Lung (tissue), 12 donors: ENCODE measurements around the gene ASB13. TPM values are rescaled to one million over a fixed set of nuclear protein-coding genes. Genes with fewer than 3 reads are reported as not detected.

ENCODE experiments used
- ATAC-seq: fragments of 200-7000 bp; cut with Tn5 transposase; one replicate; pipeline ENCODE4 v1.9.1; 2020; ENCODE audit warnings: moderate number of reproducible peaks; ENCODE audit not compliant: insufficient read depth, low FRiP score
- DNase-seq, 3 donors: peaks; one replicate each; pipeline ENCODE4 v3.0.0-alpha.2; 2013 to 2017
- H3K27ac ChIP-seq, 2 donors: one replicate each; pipeline ENCODE4 v1.5.1; 2013; ENCODE audit warnings: mild to moderate bottlenecking in 2 of 2, moderate library complexity in 2 of 2, control low read depth in 1 of 2, inconsistent platforms in 1 of 2, low read depth in 1 of 2, low read length in 1 of 2
- H3K27me3 ChIP-seq, 3 donors: one replicate each; pipeline ENCODE4 v1.5.1; 2013; ENCODE audit warnings: low read length in 2 of 3; ENCODE audit not compliant: control insufficient read depth in 3 of 3, insufficient read depth in 3 of 3
- H3K36me3 ChIP-seq, 4 donors: one replicate each; pipeline ENCODE4 v1.5.1; 2013; ENCODE audit warnings: low read length in 4 of 4, mild to moderate bottlenecking in 1 of 4, moderate library complexity in 1 of 4; ENCODE audit not compliant: control insufficient read depth in 4 of 4, insufficient read depth in 4 of 4
- H3K4me1 ChIP-seq, 5 donors: one replicate each; pipeline ENCODE4 v1.5.1; 2013; ENCODE audit warnings: low read length in 5 of 5, mild to moderate bottlenecking in 2 of 5, moderate library complexity in 1 of 5; ENCODE audit not compliant: control insufficient read depth in 5 of 5, insufficient read depth in 5 of 5
- H3K4me3 ChIP-seq: one replicate; pipeline ENCODE4 v1.5.1; 2013; ENCODE audit warnings: mild to moderate bottlenecking, control low read depth, moderate library complexity
- H3K9ac ChIP-seq, 2 donors: one replicate each; pipeline ENCODE4 v1.5.1; 2013; ENCODE audit warnings: low read length in 2 of 2, control low read depth in 1 of 2; ENCODE audit not compliant: insufficient read depth in 1 of 2
- H3K9me3 ChIP-seq, 4 donors: one replicate each; pipeline ENCODE4 v1.5.1; 2013; ENCODE audit warnings: low read length in 3 of 4, mild to moderate bottlenecking in 1 of 4, moderate library complexity in 1 of 4; ENCODE audit not compliant: control insufficient read depth in 4 of 4, insufficient read depth in 3 of 4
- WGBS, 2 donors: extraction: QIAGEN DNeasy Blood & Tissue Kit; methylation state at CpG; one replicate each; pipeline ENCODE4 v1.1.7; 2013; 5-methylcytosine and 5-hydroxymethylcytosine counted together
- polyA plus RNA-seq, 2 donors: library from polyadenylated mRNA; stranded (reverse); fragments of 200-250 nt; gene quantifications; one replicate each; pipeline ENCODE4 v1.2.1, GENCODE V29; 2013
- total RNA-seq, 2 donors: library from RNA; depleted of rRNA in 1 of 2; stranded (reverse); fragments of >200 nt in 1 of 2; gene quantifications; one replicate each; pipeline ENCODE4 v1.2.1, GENCODE V29; 2014 to 2021
- TF ChIP-seq, protein P1 (sequence below): IDR thresholded peaks from 2 replicates; pipeline ENCODE4 v1.5.1; 2012; ENCODE audit warnings: mild to moderate bottlenecking; ENCODE audit errors: control extremely low read depth, extremely low read depth
- donor health status: control.
- donor health status: control.
- donor health status: Bipolar disorder and iron deficiency.
- donor health status: healthy.
- donor health status: DM: yes; HTN: yes; CAD: no.

The ASB13 gene
- total and polyA plus RNA-seq, 4 donors, result 5.2 to 26.2 (median 14.7) TPM

- H3K36me3 ChIP-seq, result no peaks in the 10 kb centered on the region
- TF ChIP-seq, protein P1, sequence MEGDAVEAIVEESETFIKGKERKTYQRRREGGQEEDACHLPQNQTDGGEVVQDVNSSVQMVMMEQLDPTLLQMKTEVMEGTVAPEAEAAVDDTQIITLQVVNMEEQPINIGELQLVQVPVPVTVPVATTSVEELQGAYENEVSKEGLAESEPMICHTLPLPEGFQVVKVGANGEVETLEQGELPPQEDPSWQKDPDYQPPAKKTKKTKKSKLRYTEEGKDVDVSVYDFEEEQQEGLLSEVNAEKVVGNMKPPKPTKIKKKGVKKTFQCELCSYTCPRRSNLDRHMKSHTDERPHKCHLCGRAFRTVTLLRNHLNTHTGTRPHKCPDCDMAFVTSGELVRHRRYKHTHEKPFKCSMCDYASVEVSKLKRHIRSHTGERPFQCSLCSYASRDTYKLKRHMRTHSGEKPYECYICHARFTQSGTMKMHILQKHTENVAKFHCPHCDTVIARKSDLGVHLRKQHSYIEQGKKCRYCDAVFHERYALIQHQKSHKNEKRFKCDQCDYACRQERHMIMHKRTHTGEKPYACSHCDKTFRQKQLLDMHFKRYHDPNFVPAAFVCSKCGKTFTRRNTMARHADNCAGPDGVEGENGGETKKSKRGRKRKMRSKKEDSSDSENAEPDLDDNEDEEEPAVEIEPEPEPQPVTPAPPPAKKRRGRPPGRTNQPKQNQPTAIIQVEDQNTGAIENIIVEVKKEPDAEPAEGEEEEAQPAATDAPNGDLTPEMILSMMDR, result no peak
- H3K4me3 ChIP-seq, result peak overlapping the region; percentile 90
- peaks cover 0 to 3% (median 0%) of the 10 kb centered on the region in 3 donors for H3K27me3 ChIP-seq
- H3K27ac ChIP-seq, result no peak overlapping the region
- 25 to 29% methylated on average over 15 of the region's 15 CpGs for WGBS, 2 donors
- H3K9me3 ChIP-seq, result no peaks in the 10 kb centered on the region
- ATAC-seq (no peak), DNase-seq (peak in 1 of 3 donors; percentile 19)
- H3K9ac ChIP-seq, result peak overlapping the region in 1 of 2 donors; percentile 46
- peaks cover 0 to 9% (median 7%) of the 10 kb centered on the region in 5 donors for H3K4me1 ChIP-seq
These were observed 641 bp upstream of the ASB13 start for GRCh38 chr10:5666841-5667630.

GRCh38 chr10:5665373-5666007 is 905 bp downstream of the ASB13 start:
- Histone ChIP-seq H3K9ac (peak overlapping the region in 1 of 2 donors; percentile 49), H3K36me3 (no peaks in the 10 kb centered on the region), H3K4me3 (peak overlapping the region; percentile 90), H3K27ac (peak overlapping the region in 1 of 2 donors; percentile 59), H3K9me3 (no peaks in the 10 kb centered on the region), H3K27me3 (peaks cover 0 to 3% (median 0%) of the 10 kb centered on the region in 3 donors), H3K4me1 (peaks cover 0 to 9% (median 7%) of the 10 kb centered on the region in 5 donors)
- 23 to 28% methylated on average over 9 of the region's 9 CpGs for WGBS, 2 donors
- TF ChIP-seq, protein P1, result no peak
- no peak for ATAC-seq
- peak in 2 of 3 donors; percentile 25 to 40 for DNase-seq

DNA sequence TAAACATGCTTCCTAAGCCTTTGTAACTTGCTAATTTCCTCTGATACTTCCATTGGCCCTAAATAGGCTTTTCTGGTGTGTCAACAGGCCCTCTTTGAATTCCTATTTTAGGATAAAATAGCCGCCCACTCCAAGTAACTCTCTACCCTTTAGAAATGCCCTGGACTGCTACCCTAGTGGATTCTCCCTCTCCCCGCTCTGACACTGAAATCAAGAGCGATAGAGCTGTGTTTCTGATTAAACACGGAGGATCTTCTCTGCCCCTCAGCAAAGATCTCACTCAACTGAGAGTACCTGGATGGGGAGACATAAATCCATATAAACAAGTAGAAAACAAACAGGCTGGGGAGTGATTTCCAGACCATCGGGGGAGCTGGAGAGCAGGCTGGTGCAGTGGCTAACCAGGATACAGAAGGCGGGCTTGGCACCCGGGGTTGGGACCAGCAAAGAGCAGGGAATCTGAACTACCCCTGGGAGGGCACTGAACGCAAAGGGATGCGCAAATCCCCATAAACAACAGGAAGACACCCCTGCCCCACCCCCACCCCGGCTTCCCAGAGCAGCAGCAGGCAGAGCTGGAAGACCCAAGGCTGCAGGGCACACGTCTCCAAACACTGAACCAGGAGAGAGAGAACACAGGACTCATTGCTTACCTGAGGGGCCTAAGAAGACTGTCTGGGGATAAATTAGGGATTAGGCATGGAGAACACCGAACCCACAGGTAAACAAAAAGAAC is 2.5 kb downstream of the ASB13 start:
- WGBS, 2 donors, result 85% methylated on average over 12 of the region's 12 CpGs
- no peak for ATAC-seq
- no peaks in the 10 kb centered on the region for H3K9me3 ChIP-seq
- H3K9ac ChIP-seq, result no peak overlapping the region
- TF ChIP-seq, protein P1, result no peak
- DNase-seq, result no peak
- no peak overlapping the region for H3K4me3 ChIP-seq
- peaks cover 0 to 3% (median 0%) of the 10 kb centered on the region in 3 donors for H3K27me3 ChIP-seq
- H3K27ac ChIP-seq, result no peak overlapping the region
- H3K4me1 ChIP-seq, result peaks cover 0 to 22% (median 9%) of the 10 kb centered on the region in 5 donors
- H3K36me3 ChIP-seq, result no peaks in the 10 kb centered on the region
